K562 (cell line): ENCODE data around the gene AIG1. TPM values are rescaled to one million over a fixed set of nuclear protein-coding genes. Genes with fewer than 3 reads are reported as not detected.

ENCODE experiments used
- ATAC-seq: fragments of 200-7000 bp; cut with Tn5 transposase; 3 replicates; pipeline ENCODE4 v1.9.1; 2020; ENCODE audit warnings: moderate library complexity
- BruUV-seq: library from RNA; stranded (reverse); fragments of 400-500 nt; replicated peaks from 2 replicates; lab custom pipeline; 2021; lab: Mats Ljungman, UMichigan
- CTCF ChIA-PET: fragments of 300-600 bp; formaldehyde crosslinking; extraction: SDS; loops from one replicate; lab custom pipeline; 2021; ENCODE audit warnings: low intra/inter-chr PET ratio; lab: Yijun Ruan, JAX
- POLR2A ChIA-PET: fragments of 300-600, 350-650 bp; sonication (Branson Sonifier 250); formaldehyde crosslinking; extraction: SDS; loops from one replicate; lab custom pipeline; 2021; ENCODE audit warnings: antibody characterized with exemption, inconsistent platforms; lab: Yijun Ruan, JAX
- DNase-seq, 4 experiments: peaks; one replicate each; pipeline versions ENCODE4 v3.0.0 to v3.0.0-alpha.2; 2011 to 2018; ENCODE audit warnings: low spot score in 3 of 4, mixed read lengths in 3 of 4; ENCODE audit errors: extremely low read depth in 1 of 4
- FAIRE-seq: peaks from 2 replicates; lab custom pipeline; 2011; peaks lifted over from hg19 to GRCh38; lab: Jason Lieb, UNC
- H2AFZ ChIP-seq: 2 replicates; pipeline ENCODE4 v1.6.0; 2011; ENCODE audit warnings: low read depth, low read length, control low read depth, inconsistent platforms
- H3K27ac ChIP-seq: fragments of 200-600 bp; 3 replicates; pipeline ENCODE4 v1.8.0; 2011; ENCODE audit warnings: low read depth, mild to moderate bottlenecking, control low read depth, inconsistent platforms, low read length, moderate library complexity, mixed read lengths; ENCODE audit errors: extremely low read depth
- H3K27me3 ChIP-seq, 2 experiments: fragments of 300-600 bp in 1 of 2; 2 replicates in 1 of 2; 3 replicates in 1 of 2; pipeline versions ENCODE4 v1.6.0 to v1.8.0; 2011; ENCODE audit warnings: inconsistent platforms in 2 of 2, low read length in 2 of 2, mild to moderate bottlenecking in 1 of 2, mixed read lengths in 1 of 2, moderate library complexity in 1 of 2; ENCODE audit not compliant: control insufficient read depth in 2 of 2, insufficient read depth in 2 of 2
- H3K36me3 ChIP-seq: fragments of 300-600 bp; 3 replicates; pipeline ENCODE4 v1.8.0; 2011; ENCODE audit warnings: mild to moderate bottlenecking, low read length, inconsistent platforms; ENCODE audit not compliant: control insufficient read depth, insufficient read depth
- H3K4me1 ChIP-seq, 2 experiments: fragments of 200-600 bp in 1 of 2; replicated peaks in 1 of 2; 2 replicates in 1 of 2; 3 replicates in 1 of 2; pipeline versions ENCODE4 v1.5.1 to v1.8.0; 2011; ENCODE audit warnings: inconsistent platforms in 2 of 2, low read length in 2 of 2, mild to moderate bottlenecking in 1 of 2, mixed read lengths in 1 of 2, moderate library complexity in 1 of 2; ENCODE audit not compliant: control insufficient read depth in 2 of 2, insufficient read depth in 2 of 2
- H3K4me2 ChIP-seq: 2 replicates; pipeline ENCODE4 v1.6.1; 2011; ENCODE audit warnings: low read length, control low read depth, inconsistent platforms, mixed read lengths; ENCODE audit not compliant: insufficient read depth
- H3K4me3 ChIP-seq: fragments of 200-600 bp; sonication (generic), shearing (Covaris generic); 2 replicates; pipeline ENCODE4 v1.5.1; 2016; ENCODE audit warnings: control low read depth, inconsistent platforms
- H3K79me2 ChIP-seq: fragments of 200-600 bp; 3 replicates; pipeline ENCODE4 v1.8.0; 2011; ENCODE audit warnings: low read length, inconsistent platforms; ENCODE audit not compliant: control insufficient read depth, insufficient read depth
- H3K9ac ChIP-seq, 2 experiments: 2 replicates each; pipeline versions ENCODE4 v1.6.0 to v1.6.1; 2011; ENCODE audit warnings: low read depth in 2 of 2, low read length in 2 of 2, control low read depth in 1 of 2, inconsistent platforms in 1 of 2, mild to moderate bottlenecking in 1 of 2, mixed read lengths in 1 of 2; ENCODE audit not compliant: insufficient read depth in 1 of 2
- H3K9me1 ChIP-seq: one replicate; pipeline ENCODE4 v1.6.0; 2011; ENCODE audit warnings: inconsistent platforms, mild to moderate bottlenecking, low read length, moderate library complexity; ENCODE audit not compliant: control insufficient read depth, insufficient read depth
- H3K9me3 ChIP-seq: replicated peaks from 2 replicates; pipeline ENCODE4 v1.5.1; 2011; ENCODE audit warnings: low read depth, low read length, inconsistent platforms; ENCODE audit not compliant: control insufficient read depth, insufficient read depth
- H4K20me1 ChIP-seq: replicated peaks from 2 replicates; pipeline ENCODE4 v1.6.1; 2011; ENCODE audit warnings: low read length, inconsistent platforms, mixed read lengths; ENCODE audit not compliant: control insufficient read depth, insufficient read depth
- CBFB ChIP-seq: sonication (generic); formaldehyde crosslinking; IDR thresholded peaks from 2 replicates; pipeline ENCODE4 v1.4.0; 2020; ENCODE audit warnings: mild to moderate bottlenecking, missing genetic modification reagents
- CBX5 ChIP-seq: IDR thresholded peaks from 2 replicates; pipeline ENCODE4 v1.6.1; 2014; ENCODE audit warnings: low read depth, borderline replicate concordance
- ELF1 ChIP-seq: fragments of 200-800 bp; sonication (Bioruptor generic); IDR thresholded peaks from 2 replicates; pipeline ENCODE4 v1.6.1; 2016; ENCODE audit warnings: missing genetic modification characterization, missing compliant biosample characterization
- KLF16 ChIP-seq: IDR thresholded peaks from 2 replicates; pipeline ENCODE4 v1.6.1; 2016; ENCODE audit warnings: antibody characterized with exemption
- MYC ChIP-seq, 2 experiments: fragments of 250-450 bp in 1 of 2; sonication (Bioruptor Pico) in 1 of 2; IDR thresholded peaks; 2 replicates each; pipeline versions ENCODE4 v1.5.1 to v1.6.1; 2012 to 2021; ENCODE audit warnings: low read depth in 2 of 2, borderline replicate concordance in 1 of 2, improper control_type of control experiment in 1 of 2, low read length in 1 of 2, mild to moderate bottlenecking in 1 of 2, moderate library complexity in 1 of 2
- PCBP2 ChIP-seq: fragments of 200-400 bp; formaldehyde crosslinking; IDR thresholded peaks from 2 replicates; pipeline ENCODE4 v1.6.1; 2018; ENCODE audit warnings: low read length, low read depth, mild to moderate bottlenecking, moderate library complexity; ENCODE audit not compliant: poor library complexity, severe bottlenecking
- POLR2H ChIP-seq: IDR thresholded peaks from 2 replicates; pipeline ENCODE4 v1.6.1; 2016; ENCODE audit warnings: missing genetic modification characterization, low read depth, mild to moderate bottlenecking, control low read depth, missing compliant biosample characterization, moderate library complexity
- SPI1 ChIP-seq: IDR thresholded peaks from 2 replicates; pipeline ENCODE4 v1.6.1; 2011; ENCODE audit warnings: low read depth, low read length, control low read depth, borderline replicate concordance
- TCF7 ChIP-seq: sonication (generic); IDR thresholded peaks from 2 replicates; pipeline ENCODE4 v1.6.1; 2016; ENCODE audit warnings: antibody characterized with exemption, borderline replicate concordance
- TRIM24 ChIP-seq, 2 experiments: fragments of 450-650 bp; IDR thresholded peaks; 2 replicates each; pipeline ENCODE4 v1.6.1; 2016
- ZNF561 ChIP-seq: fragments of 450-650 bp; formaldehyde crosslinking; conservative IDR thresholded peaks from 2 replicates; pipeline ENCODE4 v1.4.0; 2020; ENCODE audit warnings: mild to moderate bottlenecking, moderate library complexity
- ZNF76 ChIP-seq: fragments of 250-450 bp; sonication (Bioruptor Pico); IDR thresholded peaks from 2 replicates; pipeline ENCODE4 v1.4.0; 2020; ENCODE audit warnings: mild to moderate bottlenecking, moderate library complexity, borderline replicate concordance
- ZNF766 ChIP-seq: fragments of 200-800 bp; sonication (Bioruptor generic); conservative IDR thresholded peaks from 2 replicates; pipeline ENCODE4 v1.6.1; 2016; ENCODE audit warnings: missing genetic modification characterization, missing compliant biosample characterization
- WGBS: fragments of 100-300 bp; shearing (Covaris generic); methylation state at CpG from one replicate; pipeline ENCODE4 v1.1.6; 2016; ENCODE audit warnings: low coverage, mixed read lengths; ENCODE audit not compliant: insufficient coverage; ENCODE audit errors: missing lambda C conversion rate; 5-methylcytosine and 5-hydroxymethylcytosine counted together
- in situ Hi-C: fragments of 300-500 bp; cut with MboI; formaldehyde crosslinking; loops from 4 replicates; pipeline ENCODE4 v1.15.0; 2018; ENCODE audit warnings: inconsistent platforms, mixed read lengths
- intact Hi-C: fragments of 100-400 bp; cut with micrococcal nuclease; formaldehyde crosslinking; loops from 2 replicates; pipeline ENCODE4 v1.14.2; 2022
- polyA plus RNA-seq, 8 experiments: library from polyadenylated mRNA; depleted of rRNA in 4 of 8; stranded (reverse) in 5 of 8; unstranded in 3 of 8; fragments of >200 nt; fragmentation: Nextera tagmentation in 2 of 8; fragmentation: Illumina TruSeq in 1 of 8; extraction: Ambion mirVana in 2 of 8; extraction: Trizol in 1 of 8; gene quantifications; 2 replicates each; pipeline versions ENCODE4 v1.2.1 to v1.2.3, GENCODE V29; 2011 to 2014; ENCODE audit warnings: inconsistent platforms in 1 of 8, missing spikeins in 1 of 8
- total RNA-seq, 7 experiments: library from RNA; depleted of rRNA in 6 of 7; stranded (reverse); fragments of >200 nt in 6 of 7; fragmentation: Illumina TruSeq in 2 of 7; extraction: Trizol in 2 of 7; gene quantifications; 2 replicates each; pipeline versions ENCODE4 v1.2.1 to v1.2.3, GENCODE V29; 2011 to 2021; ENCODE audit warnings: low replicate concordance in 1 of 7
- TF ChIP-seq, protein P1 (sequence below): fragments of 250-450 bp; sonication (Bioruptor Pico); IDR thresholded peaks from 2 replicates; pipeline ENCODE4 v1.8.0; 2022; ENCODE audit warnings: moderate library complexity, mild to moderate bottlenecking, inconsistent platforms
- TF ChIP-seq, protein P2 (sequence below): IDR thresholded peaks from 2 replicates; pipeline ENCODE4 v1.6.1; 2012; ENCODE audit warnings: low read depth, low read length, improper control_type of control experiment, borderline replicate concordance
- TF ChIP-seq, protein P3 (sequence below): sonication (generic); formaldehyde crosslinking; IDR thresholded peaks from 2 replicates; pipeline ENCODE4 v1.8.0; 2022; ENCODE audit warnings: mild to moderate bottlenecking, missing genetic modification reagents
- TF ChIP-seq, protein P4 (sequence below): fragments of 250-450 bp; sonication (Bioruptor Pico); IDR thresholded peaks from 2 replicates; pipeline ENCODE4 v1.4.0; 2020; ENCODE audit warnings: mild to moderate bottlenecking

AIG1 gene
- total and polyA plus RNA-seq, 9 of the 15 experiments (the other 6 are each of a cell fraction or from before 2014, with no cell fraction given), result 74.8 to 333 (median 127) TPM

DNA sequence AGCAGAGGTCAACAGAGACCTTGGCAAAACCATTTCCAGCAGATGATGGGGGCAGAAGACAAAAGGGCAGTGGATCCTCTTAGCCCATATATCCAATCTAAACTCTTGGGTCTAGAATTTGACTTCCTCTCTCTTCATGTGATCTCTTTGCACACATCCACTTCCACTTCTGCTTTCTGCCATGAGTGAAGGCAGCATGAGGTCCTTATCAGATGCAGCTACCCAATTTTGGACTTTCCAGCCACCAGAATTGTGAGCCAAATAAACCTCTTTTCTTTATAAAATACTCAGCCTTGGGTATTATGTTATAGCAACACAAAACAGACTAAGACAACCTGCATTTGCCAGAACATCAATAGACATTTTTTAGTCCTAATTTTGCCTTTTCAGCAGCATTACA lies 198.3 kb downstream of the AIG1 start (continued):
- TF ChIP-seq MYC (IDR thresholded peaks at IDR 0.05; ENCODE audit: low read depth, low read length), result peak; percentile 48
- no peak for TF ChIP-seq MYC (CRISPR knock-in tag; IDR thresholded peaks at IDR 0.05; ENCODE audit: borderline replicate concordance, low read depth)
- peak; percentile 100 for TF ChIP-seq ZNF766 (CRISPR knock-in tag)
- peak; percentile 97 for TF ChIP-seq SPI1
- peak; percentile 45 to 75; a peak in 1 of 4 replicates for TF ChIP-seq TRIM24 (IDR thresholded peaks at IDR 0.05)
- TF ChIP-seq, all 486 proteins: peak for 9

DNA sequence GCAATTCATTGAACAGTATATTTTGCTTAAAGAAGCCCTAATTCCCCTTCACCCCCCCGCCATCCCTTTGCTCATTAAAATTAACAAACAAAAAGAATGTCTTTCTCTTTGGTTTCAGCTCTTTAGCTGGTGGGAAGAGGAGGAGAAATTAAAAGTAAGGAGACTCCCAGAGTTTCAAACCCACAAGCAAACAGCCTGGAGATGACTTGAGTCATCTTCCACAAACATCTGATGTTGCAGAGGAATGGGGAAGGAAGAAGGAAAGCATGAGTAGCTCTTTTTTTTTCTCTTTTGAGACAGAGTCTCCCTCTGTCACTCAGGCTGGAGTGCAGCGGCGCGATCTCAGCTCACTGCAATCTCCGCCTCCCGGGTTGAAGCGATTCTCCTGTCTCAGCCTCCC lies 200.2 kb downstream of the AIG1 start:
- H4K20me1 ChIP-seq, result no peaks in the 10 kb centered on the region
- no peak overlapping the region for H3K4me3 ChIP-seq
- 80% methylated on average over 7 of the region's 7 CpGs for WGBS
- peaks cover 3% of the 10 kb centered on the region for H3K9me3 ChIP-seq
- POLR2A ChIA-PET, result no interaction called here
- peaks cover 16% of the 10 kb centered on the region; the same call in 2 of the 3 replicates for H3K36me3 ChIP-seq
- FAIRE-seq (no peak), DNase-seq (no peak), ATAC-seq (no peak)
- no peak overlapping the region for H3K27ac ChIP-seq
- no peaks in the 10 kb centered on the region for H3K9me1 ChIP-seq
- intact Hi-C loops (no loop called here), in situ Hi-C loops (no loop called here)
- H3K79me2 ChIP-seq, result no peaks in the 10 kb centered on the region
- H3K4me1 ChIP-seq, result no peaks in the 10 kb centered on the region
- H3K27me3 ChIP-seq, result no peaks in the 10 kb centered on the region
- no TSS peak for BruUV-seq
- H2AFZ ChIP-seq, result no peak overlapping the region
- CTCF ChIA-PET, result no interaction called here
- no peak overlapping the region for H3K9ac ChIP-seq
- H3K4me2 ChIP-seq, result no peak overlapping the region
- TF ChIP-seq TCF7 (no peak), POLR2H (tag) (no peak), TRIM24 (IDR thresholded peaks at IDR 0.05) (no peak), ELF1 (tag) (no peak), ZNF561 (no peak), CBX5 (no peak), PCBP2 (no peak), KLF16 (no peak), CBFB (CRISPR knock-in tag) (no peak), ZNF76 (CRISPR knock-in tag) (no peak)
- TF ChIP-seq, protein P1, sequence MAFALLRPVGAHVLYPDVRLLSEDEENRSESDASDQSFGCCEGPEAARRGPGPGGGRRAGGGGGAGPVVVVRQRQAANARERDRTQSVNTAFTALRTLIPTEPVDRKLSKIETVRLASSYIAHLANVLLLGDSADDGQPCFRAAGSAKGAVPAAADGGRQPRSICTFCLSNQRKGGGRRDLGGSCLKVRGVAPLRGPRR (CRISPR knock-in tag), result no peak
- TF ChIP-seq, protein P2, sequence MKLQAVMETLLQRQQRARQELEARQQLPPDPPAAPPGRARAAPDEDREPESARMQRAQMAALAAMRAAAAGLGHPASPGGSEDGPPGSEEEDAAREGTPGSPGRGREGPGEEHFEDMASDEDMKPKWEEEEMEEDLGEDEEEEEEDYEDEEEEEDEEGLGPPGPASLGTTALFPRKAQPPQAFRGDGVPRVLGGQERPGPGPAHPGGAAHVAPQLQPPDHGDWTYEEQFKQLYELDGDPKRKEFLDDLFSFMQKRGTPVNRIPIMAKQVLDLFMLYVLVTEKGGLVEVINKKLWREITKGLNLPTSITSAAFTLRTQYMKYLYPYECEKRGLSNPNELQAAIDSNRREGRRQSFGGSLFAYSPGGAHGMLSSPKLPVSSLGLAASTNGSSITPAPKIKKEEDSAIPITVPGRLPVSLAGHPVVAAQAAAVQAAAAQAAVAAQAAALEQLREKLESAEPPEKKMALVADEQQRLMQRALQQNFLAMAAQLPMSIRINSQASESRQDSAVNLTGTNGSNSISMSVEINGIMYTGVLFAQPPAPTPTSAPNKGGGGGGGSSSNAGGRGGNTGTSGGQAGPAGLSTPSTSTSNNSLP, result no peak
- TF ChIP-seq, protein P3, sequence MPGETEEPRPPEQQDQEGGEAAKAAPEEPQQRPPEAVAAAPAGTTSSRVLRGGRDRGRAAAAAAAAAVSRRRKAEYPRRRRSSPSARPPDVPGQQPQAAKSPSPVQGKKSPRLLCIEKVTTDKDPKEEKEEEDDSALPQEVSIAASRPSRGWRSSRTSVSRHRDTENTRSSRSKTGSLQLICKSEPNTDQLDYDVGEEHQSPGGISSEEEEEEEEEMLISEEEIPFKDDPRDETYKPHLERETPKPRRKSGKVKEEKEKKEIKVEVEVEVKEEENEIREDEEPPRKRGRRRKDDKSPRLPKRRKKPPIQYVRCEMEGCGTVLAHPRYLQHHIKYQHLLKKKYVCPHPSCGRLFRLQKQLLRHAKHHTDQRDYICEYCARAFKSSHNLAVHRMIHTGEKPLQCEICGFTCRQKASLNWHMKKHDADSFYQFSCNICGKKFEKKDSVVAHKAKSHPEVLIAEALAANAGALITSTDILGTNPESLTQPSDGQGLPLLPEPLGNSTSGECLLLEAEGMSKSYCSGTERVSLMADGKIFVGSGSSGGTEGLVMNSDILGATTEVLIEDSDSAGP (CRISPR knock-in tag), result no peak
- TF ChIP-seq, protein P4, sequence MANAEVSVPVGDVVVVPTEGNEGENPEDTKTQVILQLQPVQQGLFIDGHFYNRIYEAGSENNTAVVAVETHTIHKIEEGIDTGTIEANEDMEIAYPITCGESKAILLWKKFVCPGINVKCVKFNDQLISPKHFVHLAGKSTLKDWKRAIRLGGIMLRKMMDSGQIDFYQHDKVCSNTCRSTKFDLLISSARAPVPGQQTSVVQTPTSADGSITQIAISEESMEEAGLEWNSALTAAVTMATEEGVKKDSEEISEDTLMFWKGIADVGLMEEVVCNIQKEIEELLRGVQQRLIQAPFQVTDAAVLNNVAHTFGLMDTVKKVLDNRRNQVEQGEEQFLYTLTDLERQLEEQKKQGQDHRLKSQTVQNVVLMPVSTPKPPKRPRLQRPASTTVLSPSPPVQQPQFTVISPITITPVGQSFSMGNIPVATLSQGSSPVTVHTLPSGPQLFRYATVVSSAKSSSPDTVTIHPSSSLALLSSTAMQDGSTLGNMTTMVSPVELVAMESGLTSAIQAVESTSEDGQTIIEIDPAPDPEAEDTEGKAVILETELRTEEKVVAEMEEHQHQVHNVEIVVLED (CRISPR knock-in tag), result no peak
